Breast epithelium (tissue), 4 donors: ENCODE data around the gene PNKD. TPM values are rescaled to one million over a fixed set of nuclear protein-coding genes. Genes with fewer than 3 reads are reported as not detected.
"Not testable (repeated sequence)": the region's sequence is repeated elsewhere in the genome, so short reads cannot be mapped to it uniquely, and the experiment has no call there.

Experiments used
- DNase-seq, 2 donors: peaks; one replicate each; pipeline ENCODE4 v3.0.0-alpha.2; 2019; ENCODE audit warnings: low spot score in 2 of 2
- H3K27ac ChIP-seq, 2 donors: fragments of 200-600 bp; sonication (generic) in 1 of 2; one replicate each; pipeline ENCODE4 v1.5.1; 2016 to 2019; ENCODE audit warnings: mild to moderate bottlenecking in 1 of 2
- H3K27me3 ChIP-seq, 2 donors: fragments of 200-600 bp; sonication (generic) in 1 of 2; one replicate each; pipeline versions ENCODE4 v1.5.1 to v1.6.0; 2017 to 2019; ENCODE audit warnings: control low read depth in 1 of 2, mild to moderate bottlenecking in 1 of 2
- H3K36me3 ChIP-seq: fragments of 200-600 bp; one replicate; pipeline ENCODE4 v1.5.1; 2019
- H3K4me1 ChIP-seq, 2 donors: fragments of 200-600 bp; sonication (generic); one replicate each; pipeline ENCODE4 v1.5.1; 2016 to 2019; ENCODE audit warnings: control low read depth in 1 of 2
- H3K4me3 ChIP-seq, 3 donors: fragments of 200-600 bp; sonication (generic); 1 replicate in 2 of 3; 2 replicates in 1 of 3; pipeline ENCODE4 v1.5.1; 2016 to 2019; ENCODE audit warnings: mild to moderate bottlenecking in 3 of 3, moderate library complexity in 2 of 3
- H3K9me3 ChIP-seq, 2 donors: fragments of 200-600 bp; sonication (generic) in 1 of 2; one replicate each; pipeline ENCODE4 v1.5.1; 2016 to 2019; ENCODE audit warnings: control low read depth in 1 of 2
- POLR2A ChIP-seq: fragments of 450-650 bp; IDR thresholded peaks from one replicate; pipeline ENCODE4 v1.6.1; 2016; ENCODE audit warnings: antibody characterized with exemption, mild to moderate bottlenecking, moderate library complexity
- POLR2AphosphoS5 ChIP-seq, 3 donors: sonication (generic); formaldehyde crosslinking; IDR thresholded peaks; one replicate each; pipeline ENCODE4 v1.6.1; 2017; ENCODE audit warnings: antibody characterized with exemption in 3 of 3
- intact Hi-C: fragments of 100-400 bp; cut with DNase I; formaldehyde crosslinking; loops from one replicate; pipeline ENCODE4 v1.15.1; 2023; ENCODE audit warnings: low total_unique reads
- total RNA-seq, 3 donors: library from RNA; depleted of rRNA; stranded (reverse); fragments of >200 nt; gene quantifications; one replicate each; pipeline ENCODE4 v1.1.0, GENCODE V29; 2016
- TF ChIP-seq, protein P1 (sequence below), 3 donors: fragments of 450-650 bp; IDR thresholded peaks; one replicate each; pipeline ENCODE4 v1.5.1; 2016 to 2017; ENCODE audit warnings: antibody characterized with exemption in 3 of 3, mild to moderate bottlenecking in 3 of 3, moderate library complexity in 3 of 3

The PNKD gene
- total RNA-seq, 3 donors from 2014 or later: 30.2 to 48.3 (median 35.6) TPM

DNA sequence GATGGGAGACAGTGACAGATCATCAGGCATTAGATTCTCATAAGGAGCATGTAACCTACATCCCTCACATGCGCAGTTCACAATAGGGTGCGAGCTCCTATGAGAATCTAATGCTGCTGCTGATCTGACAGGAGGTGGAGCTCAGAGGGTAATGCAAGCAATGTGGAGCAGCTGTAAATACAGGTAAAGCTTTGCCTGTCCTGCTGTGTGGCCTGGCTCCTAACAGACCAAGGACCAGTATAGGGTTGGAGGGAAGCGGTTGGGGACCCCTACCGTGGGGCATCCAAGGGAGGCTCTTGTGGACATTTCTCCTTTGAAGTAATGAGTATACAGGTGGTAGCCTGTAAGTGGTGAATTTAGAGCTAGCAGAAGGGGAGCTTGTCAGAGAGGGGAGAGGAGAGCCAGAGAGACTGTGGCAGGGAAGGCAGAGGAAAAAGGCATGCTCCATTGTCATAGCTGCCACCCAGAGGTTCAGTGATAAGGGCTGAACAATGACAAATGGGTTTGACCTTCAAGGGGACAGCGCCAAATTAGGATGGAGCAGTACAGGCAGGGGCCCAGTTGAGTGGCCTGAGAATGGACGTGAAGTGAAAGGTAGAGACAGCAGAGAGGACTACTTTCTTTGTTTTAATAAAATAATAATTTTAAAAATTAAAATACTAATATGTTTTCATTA is 37.2 kb downstream of the PNKD start:
- H3K4me1 ChIP-seq: no peaks in the 10 kb centered on the region
- TF ChIP-seq, protein P1, sequence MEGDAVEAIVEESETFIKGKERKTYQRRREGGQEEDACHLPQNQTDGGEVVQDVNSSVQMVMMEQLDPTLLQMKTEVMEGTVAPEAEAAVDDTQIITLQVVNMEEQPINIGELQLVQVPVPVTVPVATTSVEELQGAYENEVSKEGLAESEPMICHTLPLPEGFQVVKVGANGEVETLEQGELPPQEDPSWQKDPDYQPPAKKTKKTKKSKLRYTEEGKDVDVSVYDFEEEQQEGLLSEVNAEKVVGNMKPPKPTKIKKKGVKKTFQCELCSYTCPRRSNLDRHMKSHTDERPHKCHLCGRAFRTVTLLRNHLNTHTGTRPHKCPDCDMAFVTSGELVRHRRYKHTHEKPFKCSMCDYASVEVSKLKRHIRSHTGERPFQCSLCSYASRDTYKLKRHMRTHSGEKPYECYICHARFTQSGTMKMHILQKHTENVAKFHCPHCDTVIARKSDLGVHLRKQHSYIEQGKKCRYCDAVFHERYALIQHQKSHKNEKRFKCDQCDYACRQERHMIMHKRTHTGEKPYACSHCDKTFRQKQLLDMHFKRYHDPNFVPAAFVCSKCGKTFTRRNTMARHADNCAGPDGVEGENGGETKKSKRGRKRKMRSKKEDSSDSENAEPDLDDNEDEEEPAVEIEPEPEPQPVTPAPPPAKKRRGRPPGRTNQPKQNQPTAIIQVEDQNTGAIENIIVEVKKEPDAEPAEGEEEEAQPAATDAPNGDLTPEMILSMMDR (IDR thresholded peaks at IDR 0.05): no peak
- TF ChIP-seq POLR2A: no peak
- TF ChIP-seq POLR2AphosphoS5 (IDR thresholded peaks at IDR 0.05): no peak
- DNase-seq: no peak
- no peak overlapping the region for H3K4me3 ChIP-seq
- intact Hi-C loops: no loop called here
- no peaks in the 10 kb centered on the region for H3K9me3 ChIP-seq
- no peak overlapping the region for H3K27ac ChIP-seq
- no peaks in the 10 kb centered on the region for H3K27me3 ChIP-seq
- H3K36me3 ChIP-seq: no peaks in the 10 kb centered on the region

DNA sequence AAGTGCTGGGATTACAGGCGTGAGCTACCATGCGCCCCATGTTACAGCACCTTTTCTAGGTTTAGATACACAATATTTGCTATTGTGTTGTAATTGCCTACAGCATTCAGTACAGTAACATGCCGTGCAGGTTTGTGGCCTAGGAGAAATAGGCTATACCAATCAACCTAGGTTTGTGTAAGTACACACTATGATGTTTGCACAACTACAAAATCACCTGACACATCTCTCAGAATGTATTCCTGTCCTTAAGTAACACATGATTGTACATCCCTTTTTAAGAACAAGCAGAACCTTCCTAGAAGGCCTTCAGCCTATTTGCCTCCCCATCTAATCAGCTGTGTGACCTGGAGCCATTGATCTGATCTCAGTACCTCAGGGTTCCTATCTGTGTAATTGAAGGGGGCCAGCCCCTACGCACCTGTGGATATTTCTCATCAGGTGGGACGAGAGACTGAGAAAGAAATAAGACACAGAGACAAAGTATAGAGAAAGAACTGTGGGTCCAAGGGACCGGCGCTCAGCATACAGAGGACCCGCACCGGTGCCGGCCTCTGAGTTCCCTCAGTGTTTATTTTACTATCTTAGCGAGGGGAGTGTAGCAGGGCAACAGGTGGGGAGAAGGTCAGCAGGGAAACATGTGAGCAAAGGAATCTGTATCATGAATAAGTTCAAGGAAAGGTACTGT is 40.7 kb downstream of the PNKD start:
- DNase-seq: no peak
- intact Hi-C loops: loop anchor here (10.0 kb wide), 1 partner anchor 1906 kb away; no protein-coding TSS in a partner anchor
- Histone ChIP-seq H3K27me3 (no peaks in the 10 kb centered on the region), H3K4me1 (no peaks in the 10 kb centered on the region), H3K36me3 (no peaks in the 10 kb centered on the region), H3K4me3 (no peak overlapping the region), H3K27ac (no peak overlapping the region), H3K9me3 (no peaks in the 10 kb centered on the region)
- no peak for TF ChIP-seq POLR2AphosphoS5 (IDR thresholded peaks at IDR 0.05)
- TF ChIP-seq, protein P1 (IDR thresholded peaks at IDR 0.05): no peak
- no peak for TF ChIP-seq POLR2A

DNA sequence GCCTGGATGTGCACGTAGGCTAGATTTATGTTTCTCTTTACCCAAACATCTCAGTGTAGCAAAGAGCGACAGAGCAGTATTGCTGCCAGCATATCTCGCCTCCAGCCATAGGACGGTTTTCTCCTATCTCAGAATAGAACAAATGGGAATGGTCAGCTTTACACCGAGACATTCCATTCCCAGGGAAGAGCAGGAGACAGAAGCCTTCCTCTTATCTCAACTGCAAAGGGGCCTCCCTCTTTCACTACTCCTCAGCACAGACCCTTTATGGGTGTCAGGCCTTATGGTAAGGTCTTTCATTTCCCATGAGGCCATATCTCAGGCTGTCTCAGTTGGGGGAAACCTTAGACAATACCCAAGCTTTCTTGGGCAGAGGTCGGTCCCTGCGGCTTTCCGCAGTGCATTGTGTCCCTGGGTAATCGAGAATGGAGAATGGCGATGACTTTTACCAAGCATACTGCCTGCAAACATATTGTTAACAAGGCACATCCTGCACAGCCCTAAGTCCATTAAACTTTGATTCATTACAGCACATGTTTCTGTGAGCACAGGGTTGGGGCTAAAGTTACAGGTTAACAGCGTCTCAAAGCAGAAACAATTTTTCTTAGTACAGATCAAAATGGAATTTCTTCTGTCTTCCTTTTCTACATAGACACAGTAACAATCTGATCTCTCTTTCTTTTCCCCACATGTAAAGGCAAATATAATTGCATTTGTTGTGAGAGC is 41.4 kb downstream of the PNKD start:
- DNase-seq, H3K4me1 ChIP-seq, H3K27ac ChIP-seq, H3K36me3 ChIP-seq, H3K9me3 ChIP-seq, H3K27me3 ChIP-seq, H3K4me3 ChIP-seq: not testable (repeated sequence)
- intact Hi-C loops: loop anchor here (10.0 kb wide), 1 partner anchor 1907 kb away; no protein-coding TSS in a partner anchor

DNA sequence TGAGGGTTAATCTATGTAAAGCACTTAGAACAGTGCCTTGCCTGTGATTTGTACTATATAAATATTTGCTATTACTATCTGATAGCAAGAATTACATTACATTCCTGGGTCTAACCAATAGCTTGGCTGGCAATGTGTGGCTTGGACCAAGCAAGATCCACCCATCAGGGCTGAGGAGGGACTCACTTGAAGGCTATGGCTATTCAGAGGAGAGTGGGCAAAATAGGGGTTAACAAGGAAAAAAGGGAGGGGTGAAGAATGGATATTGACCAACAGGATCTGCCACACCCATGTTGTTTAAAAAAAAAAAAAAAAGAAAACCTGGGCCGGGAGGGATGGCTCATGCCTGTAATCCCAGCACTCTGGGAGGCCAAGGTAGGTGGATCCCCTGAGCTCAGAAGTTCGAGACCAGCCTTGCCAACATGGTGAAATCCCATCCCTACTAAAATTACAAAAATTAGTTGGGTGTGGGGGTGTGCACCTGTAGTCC is 42.0 kb downstream of the PNKD start:
- H3K27ac ChIP-seq: no peak overlapping the region
- TF ChIP-seq POLR2AphosphoS5 (IDR thresholded peaks at IDR 0.05) (no peak), POLR2A (no peak)
- TF ChIP-seq, protein P1 (IDR thresholded peaks at IDR 0.05): no peak
- intact Hi-C loops: loop anchor here (10.0 kb wide), 1 partner anchor 1908 kb away; no protein-coding TSS in a partner anchor

DNA sequence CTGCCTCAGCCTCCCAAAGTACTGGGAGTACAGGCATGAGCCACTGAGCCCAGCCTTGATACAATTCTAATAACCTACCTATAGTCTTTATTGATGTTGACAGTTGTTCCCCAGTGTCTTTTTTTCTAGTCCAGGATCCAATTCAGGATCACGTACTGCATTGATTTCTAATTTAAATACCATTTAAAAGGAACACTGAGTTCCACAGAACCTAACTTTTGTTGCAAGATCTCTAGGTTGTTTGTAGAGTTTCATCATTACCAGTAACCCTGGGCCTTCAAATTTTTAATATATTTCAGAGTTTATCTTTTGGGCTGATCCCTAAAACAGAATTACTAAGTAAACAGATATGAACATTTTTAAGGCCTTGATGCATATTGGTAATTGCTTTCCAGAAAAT is 43.0 kb downstream of the PNKD start:
- no peak for DNase-seq
- Histone ChIP-seq H3K27me3 (no peaks in the 10 kb centered on the region), H3K4me1 (no peaks in the 10 kb centered on the region), H3K27ac (no peak overlapping the region), H3K9me3 (no peaks in the 10 kb centered on the region), H3K4me3 (no peak overlapping the region), H3K36me3 (no peaks in the 10 kb centered on the region)
- intact Hi-C loops: loop anchor here (10.0 kb wide), 1 partner anchor 1909 kb away; no protein-coding TSS in a partner anchor
- TF ChIP-seq POLR2A (no peak), POLR2AphosphoS5 (IDR thresholded peaks at IDR 0.05) (no peak)
- TF ChIP-seq, protein P1 (IDR thresholded peaks at IDR 0.05): no peak

More for the DNA sequence above, 42.0 kb downstream of the PNKD start:
- Histone ChIP-seq H3K4me1 (no peaks in the 10 kb centered on the region), H3K9me3 (no peaks in the 10 kb centered on the region), H3K36me3 (no peaks in the 10 kb centered on the region), H3K4me3 (no peak overlapping the region), H3K27me3 (no peaks in the 10 kb centered on the region)
- no peak for DNase-seq

DNA sequence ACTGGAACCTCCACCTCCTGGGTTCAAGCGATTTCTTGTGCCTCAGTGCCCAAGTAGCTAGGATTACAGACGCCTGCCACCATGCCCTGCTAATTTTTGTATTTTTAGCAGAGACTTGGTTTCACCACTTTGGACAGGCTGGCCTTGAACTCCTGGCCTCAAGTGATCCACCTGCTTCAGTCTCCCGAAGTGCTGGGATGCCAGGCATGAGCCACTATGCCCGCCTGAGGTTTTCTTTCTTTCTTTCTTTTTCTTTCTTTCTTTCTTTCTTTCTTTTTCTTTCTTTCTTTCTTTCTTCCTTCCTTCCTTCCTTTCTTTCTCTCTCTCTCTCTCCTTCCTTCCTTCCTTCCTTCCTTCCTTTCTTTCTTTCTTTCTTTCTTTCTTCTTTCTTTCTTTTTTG is 44.4 kb downstream of the PNKD start:
- intact Hi-C loops: loop anchor here (10.0 kb wide), 1 partner anchor 1910 kb away; no protein-coding TSS in a partner anchor
- DNase-seq, H3K27ac ChIP-seq, H3K4me3 ChIP-seq, H3K4me1 ChIP-seq, H3K27me3 ChIP-seq, H3K9me3 ChIP-seq, H3K36me3 ChIP-seq: not testable (repeated sequence)
